Astrocyte of the cerebellum (primary cell): ENCODE measurements around the gene ITGA1.

Source experiments
- DNase-seq: peaks from one replicate; pipeline ENCODE4 v3.0.0-alpha.2; 2011; ENCODE audit warnings: low read depth
- H3K4me3 ChIP-seq: 2 replicates; pipeline ENCODE4 v1.5.1; 2011; ENCODE audit warnings: mild to moderate bottlenecking, low read depth, low read length, moderate library complexity
- CTCF ChIP-seq: IDR thresholded peaks from 2 replicates; pipeline ENCODE4 v1.5.1; 2012; ENCODE audit warnings: low read length, low read depth, moderate library complexity, mild to moderate bottlenecking; ENCODE audit errors: missing control alignments
- in situ Hi-C: cut with HindIII; loops from 2 replicates; pipeline ENCODE4 v1.10.0; 2017; ENCODE audit warnings: low sequenced_read_pairs

The ITGA1 gene

GRCh38 chr5:52802272-52802973 lies 14.7 kb downstream of the ITGA1 start:
- H3K4me3 ChIP-seq, result peak overlapping the region; percentile 69
- in situ Hi-C loops, result no loop called here
- no peak for DNase-seq
- no peak for TF ChIP-seq CTCF

GRCh38 chr5:52802974-52803336 lies 15.2 kb downstream of the ITGA1 start:
- peak overlapping the region; percentile 69 for H3K4me3 ChIP-seq

GRCh38 chr5:52804387-52804791 lies 16.7 kb downstream of the ITGA1 start:
- no peak for TF ChIP-seq CTCF
- no peak overlapping the region for H3K4me3 ChIP-seq
- in situ Hi-C loops, result no loop called here
- DNase-seq, result no peak

More at GRCh38 chr5:52802974-52803336, 15.2 kb downstream of the ITGA1 start:
- in situ Hi-C loops, result no loop called here
- TF ChIP-seq CTCF, result no peak
- no peak for DNase-seq

GRCh38 chr5:52804981-52805380 lies 17.3 kb downstream of the ITGA1 start:
- no peak for DNase-seq
- H3K4me3 ChIP-seq, result no peak overlapping the region
- TF ChIP-seq CTCF, result no peak
- in situ Hi-C loops, result no loop called here

DNA sequence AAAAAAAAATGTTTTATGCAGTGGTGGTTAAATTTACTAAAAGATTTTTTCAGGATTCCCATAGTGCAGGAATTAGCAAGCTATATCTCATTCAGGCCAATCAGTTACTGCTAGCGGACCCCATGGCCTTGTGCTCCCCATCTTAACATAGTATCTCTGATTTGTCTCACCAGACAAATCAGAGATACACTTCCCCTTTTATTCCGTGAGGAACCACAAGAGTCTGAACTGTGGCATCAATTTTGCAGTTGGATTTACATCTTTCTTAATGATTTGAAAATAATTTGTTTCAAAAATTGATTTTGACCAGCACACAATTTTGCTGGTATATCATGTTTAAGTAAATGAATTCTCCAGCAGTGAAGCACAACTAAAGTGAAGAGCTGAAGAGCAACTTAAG lies 17.9 kb downstream of the ITGA1 start:
- in situ Hi-C loops, result no loop called here
- TF ChIP-seq CTCF, result no peak

DNA sequence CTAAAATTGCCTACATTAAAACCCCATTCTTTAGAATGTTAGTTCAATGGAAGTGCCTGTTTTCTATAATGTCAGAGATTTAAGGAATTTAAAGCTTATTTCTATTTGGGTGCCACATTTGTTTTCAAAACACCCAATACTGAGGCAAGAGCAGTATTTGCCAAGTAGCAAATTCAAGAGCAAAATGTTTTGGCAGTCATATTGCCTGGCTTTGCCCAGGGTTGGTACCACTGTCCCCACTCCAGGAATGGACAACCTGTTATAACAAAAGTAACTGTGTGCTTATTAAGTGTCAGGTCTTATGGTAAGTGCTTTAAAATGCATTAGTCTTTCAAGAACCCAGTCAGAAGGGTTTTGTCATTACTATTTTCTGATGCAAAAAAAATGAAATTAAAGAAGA lies 19.3 kb downstream of the ITGA1 start:
- in situ Hi-C loops, result no loop called here
- no peak for TF ChIP-seq CTCF
- no peak overlapping the region for H3K4me3 ChIP-seq
- DNase-seq, result no peak

More for the DNA sequence above, 17.9 kb downstream of the ITGA1 start:
- H3K4me3 ChIP-seq, result no peak overlapping the region
- DNase-seq, result no peak
